HG03342 (cell line): ENCODE data around the gene TTC1.
"Not testable (repeated sequence)": the region's sequence is repeated elsewhere in the genome, so short reads cannot be mapped to it uniquely, and the experiment has no call there.

Experiments used
- ATAC-seq: cut with Tn5 transposase; IDR thresholded peaks from one replicate; pipeline ENCODE4 v1.9.1; 2021; ENCODE audit warnings: mild to moderate bottlenecking, moderate library complexity; ENCODE audit not compliant: unreplicated experiment

Gene TTC1

GRCh38 chr5:160036884-160037283, 27.9 kb downstream of the TTC1 start:
- ATAC-seq = no peak

DNA sequence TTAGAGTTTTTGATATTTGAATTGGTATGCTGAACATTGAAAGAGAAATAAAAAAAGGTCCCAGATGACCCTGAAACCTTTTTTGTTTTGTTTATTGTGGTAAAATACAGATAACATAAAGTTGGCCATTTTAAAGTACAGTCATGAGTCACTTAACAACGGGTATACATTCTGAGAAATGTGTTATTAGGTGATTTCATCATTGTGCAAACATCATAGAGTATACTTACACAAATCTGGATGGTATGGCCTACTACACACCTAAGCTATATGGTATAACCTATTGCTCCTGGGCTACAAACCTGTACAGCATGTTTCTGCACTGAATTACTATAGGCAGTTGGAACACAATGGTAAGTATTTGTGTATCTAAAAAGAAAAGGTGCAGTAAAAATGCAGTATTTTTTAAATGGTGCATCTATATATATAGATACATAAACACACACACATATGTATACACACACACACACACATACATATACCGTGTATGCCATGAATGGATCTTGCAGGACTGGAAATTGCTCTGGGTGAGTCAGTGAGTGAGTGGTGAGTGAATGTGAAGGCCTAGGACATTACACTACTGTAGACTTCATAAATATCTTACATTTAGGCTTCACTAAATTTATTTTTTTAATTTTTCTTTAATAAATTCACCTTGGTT, 31.0 kb downstream of the TTC1 start:
- ATAC-seq = no peak

DNA sequence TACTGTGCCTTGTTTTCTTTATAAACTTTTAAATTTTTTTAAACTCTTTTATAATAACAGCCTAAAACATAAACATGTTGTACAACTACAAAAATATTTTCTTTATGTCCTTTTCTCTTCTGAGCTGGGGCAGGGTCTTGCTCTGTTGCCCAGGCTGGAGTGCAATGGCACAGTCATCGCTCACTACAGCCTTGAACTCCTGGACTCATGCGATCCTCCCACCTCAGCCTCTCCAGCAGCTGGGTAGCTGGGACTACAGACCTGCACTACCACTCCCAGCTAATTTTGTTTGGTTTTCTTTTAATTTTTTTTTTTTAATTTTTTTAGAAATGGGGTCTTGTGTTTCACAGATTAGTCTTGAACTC, 31.5 kb downstream of the TTC1 start:
- ATAC-seq = no peak

GRCh38 chr5:160042671-160043070, 33.7 kb downstream of the TTC1 start:
- ATAC-seq = no peak

GRCh38 chr5:160044391-160044804, 35.5 kb downstream of the TTC1 start:
- ATAC-seq = no peak

DNA sequence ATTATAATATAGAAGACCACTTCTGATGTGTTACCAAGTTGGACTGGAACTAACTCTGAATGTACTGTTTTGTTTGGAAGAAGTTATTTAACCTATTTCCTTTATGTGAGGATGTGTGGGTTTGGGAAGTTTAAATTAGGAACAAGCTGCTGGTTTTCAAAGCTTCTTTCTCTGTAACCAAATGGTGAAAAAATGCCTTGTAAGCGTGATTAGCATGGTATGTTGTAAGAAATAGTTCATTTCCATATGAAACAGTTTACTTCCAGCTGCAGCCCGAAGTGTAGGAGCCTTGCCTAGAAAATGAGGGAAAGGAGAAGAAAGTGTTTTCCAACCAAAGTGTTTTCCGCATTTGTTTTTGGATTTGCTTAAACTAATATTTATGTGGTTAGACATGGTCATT, 36.0 kb downstream of the TTC1 start:
- no peak for ATAC-seq

DNA sequence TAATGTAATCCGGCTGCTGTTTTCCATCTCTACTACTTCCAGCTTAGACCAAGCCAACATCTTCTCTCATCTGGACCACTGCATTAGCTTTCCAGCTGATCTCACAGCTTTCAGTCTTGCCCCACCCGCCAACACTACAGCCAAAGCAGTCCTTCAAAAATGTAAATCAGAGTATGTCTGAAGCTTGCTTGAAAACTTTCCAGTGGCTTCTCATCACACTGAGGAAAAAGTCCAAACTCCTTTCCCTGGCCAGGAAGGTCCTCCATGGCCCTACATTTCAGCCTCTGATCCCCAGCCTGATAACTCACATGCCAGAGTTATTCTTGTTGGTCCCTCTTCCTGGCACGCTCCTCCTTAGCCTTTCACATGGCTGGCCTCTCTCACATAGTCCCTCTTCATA, 38.5 kb downstream of the TTC1 start:
- no peak for ATAC-seq

- ATAC-seq = no peak
Observed at GRCh38 chr5:160048131-160048530, 39.2 kb downstream of the TTC1 start.

DNA sequence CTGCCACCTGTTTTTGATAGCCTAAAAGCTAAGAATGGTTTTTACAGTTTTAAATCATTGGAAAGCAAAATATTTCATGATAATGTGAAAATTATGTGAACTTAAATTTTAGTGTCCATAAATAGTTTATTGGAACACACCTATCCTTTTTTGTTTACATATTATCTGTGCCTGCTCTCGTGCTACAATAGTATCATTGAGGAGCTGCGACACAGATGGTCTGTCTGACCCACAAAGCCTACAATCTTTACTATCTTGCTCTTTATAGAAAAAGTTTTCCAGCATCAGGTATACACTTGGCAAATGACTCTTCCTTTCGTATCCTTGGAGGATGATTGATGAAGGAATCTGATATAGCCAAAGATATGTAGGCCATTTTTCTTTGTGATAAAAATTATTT, 40.2 kb downstream of the TTC1 start:
- no peak for ATAC-seq

GRCh38 chr5:160054047-160054446, 45.1 kb downstream of the TTC1 start:
- no peak for ATAC-seq

DNA sequence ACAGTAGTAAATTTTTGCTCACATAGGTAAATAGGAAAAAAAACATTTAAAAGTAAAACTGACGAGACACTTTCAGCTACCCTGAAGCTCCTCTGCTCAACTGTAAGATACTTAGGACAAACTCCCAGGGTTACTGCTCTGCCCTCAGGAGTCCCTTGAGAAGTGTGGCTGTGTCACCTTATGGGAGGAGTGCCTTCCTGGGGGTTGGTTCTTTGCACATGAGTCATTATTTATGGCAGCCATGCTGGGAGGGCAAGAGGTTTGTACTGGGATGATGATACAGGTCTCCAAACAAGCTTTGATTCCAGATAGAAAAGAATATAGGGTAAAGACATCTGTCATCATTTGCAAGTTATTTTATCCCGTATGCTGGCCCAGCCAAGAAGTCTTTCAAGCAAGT, 45.9 kb downstream of the TTC1 start:
- ATAC-seq = no peak

GRCh38 chr5:160057256-160057655, 48.3 kb downstream of the TTC1 start:
- ATAC-seq = no peak

- no peak for ATAC-seq
Observed at GRCh38 chr5:160060001-160060400, 51.1 kb downstream of the TTC1 start.

- ATAC-seq = no peak
Observed at GRCh38 chr5:160061770-160062169, 52.8 kb downstream of the TTC1 start.

- no peak for ATAC-seq
Observed at GRCh38 chr5:160064417-160064810, 55.5 kb downstream of the TTC1 start.

DNA sequence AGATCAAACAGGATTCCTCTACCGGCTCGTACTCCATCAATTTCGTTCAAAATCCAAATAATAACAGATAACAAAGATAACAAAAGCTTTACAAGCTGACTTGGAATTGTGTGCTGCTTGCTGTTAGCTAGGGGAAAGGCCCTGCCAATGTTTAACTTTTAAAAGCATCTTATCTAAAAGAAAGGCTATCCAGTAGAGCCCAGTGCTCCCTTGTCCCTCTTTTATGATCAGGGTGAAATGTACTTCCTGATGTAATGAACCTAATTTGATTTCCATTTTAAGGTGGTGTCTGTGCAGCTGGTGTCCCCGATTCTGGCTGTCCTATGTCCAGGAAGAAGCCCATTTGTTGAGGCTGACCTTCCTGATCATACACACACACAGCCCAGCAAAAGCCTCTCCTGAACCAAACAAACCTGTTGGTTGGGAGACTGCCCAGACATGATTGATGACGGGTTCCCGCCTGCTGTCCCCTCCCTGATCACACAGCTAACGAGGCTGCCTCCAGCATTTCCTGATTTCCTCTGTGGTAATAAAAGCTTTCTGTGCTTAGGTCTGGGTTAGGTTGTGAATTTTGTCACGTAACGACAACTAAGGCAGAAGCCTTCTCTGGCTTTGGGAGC, 56.2 kb downstream of the TTC1 start:
- ATAC-seq = no peak

- ATAC-seq = not testable (repeated sequence)
Observed at GRCh38 chr5:160069120-160069519, 60.2 kb downstream of the TTC1 start.

DNA sequence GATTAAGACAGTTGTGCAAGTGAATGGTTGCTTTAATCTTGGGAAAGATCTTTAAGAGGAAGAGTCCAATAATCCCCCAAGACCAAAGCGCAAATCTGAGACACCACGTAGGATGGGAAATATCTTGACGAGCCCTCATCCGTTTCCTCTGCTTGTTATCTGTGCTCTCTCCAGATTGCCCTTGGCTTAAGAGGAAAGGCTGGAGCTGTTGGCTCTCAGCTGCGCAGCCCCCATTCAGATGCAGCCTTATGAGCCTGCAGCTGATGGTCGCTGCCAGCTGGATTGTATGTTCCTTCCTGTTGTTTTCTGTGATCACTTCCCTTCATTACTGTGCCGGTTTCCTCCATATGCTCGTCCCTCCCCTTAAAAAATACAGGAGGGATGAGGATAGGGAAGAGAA, 62.6 kb downstream of the TTC1 start:
- ATAC-seq = no peak

DNA sequence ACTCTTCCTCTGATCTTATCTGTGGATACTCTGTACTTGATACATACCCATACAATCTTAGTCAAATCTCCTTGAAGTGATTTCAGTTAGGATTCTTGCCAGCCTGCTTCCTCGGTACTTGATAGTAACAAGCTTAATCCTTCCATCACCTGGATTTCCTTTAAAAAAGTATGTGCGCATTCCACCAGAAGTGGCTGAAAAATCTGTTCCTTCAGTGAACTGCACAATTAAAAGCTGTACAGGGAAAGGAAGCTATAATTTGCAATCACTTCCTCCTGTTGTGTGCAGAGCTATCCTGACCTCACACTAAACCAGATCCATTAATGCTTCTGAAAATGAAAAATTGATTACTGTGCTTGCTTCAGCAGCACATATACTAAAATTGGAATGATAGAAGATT, 63.0 kb downstream of the TTC1 start:
- ATAC-seq = no peak

DNA sequence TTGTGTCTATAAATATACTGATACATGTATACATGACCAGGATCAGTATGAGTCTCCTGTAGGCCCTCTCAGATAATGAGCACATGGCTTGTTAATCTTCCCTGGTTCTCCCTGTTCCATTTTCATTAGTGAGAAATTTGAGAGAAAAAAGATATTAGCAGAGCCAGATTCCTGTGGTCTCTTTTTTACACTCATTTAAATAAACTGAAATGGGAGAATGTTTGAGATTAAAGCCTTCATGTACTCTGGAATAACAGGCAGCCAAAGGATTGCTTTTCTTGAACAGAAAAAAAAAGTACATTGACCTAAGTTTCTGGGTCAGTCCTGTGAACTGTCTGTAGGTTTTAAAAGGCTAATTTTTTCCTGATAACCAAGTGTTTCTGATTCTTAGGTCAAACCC, 66.1 kb downstream of the TTC1 start:
- ATAC-seq = no peak

GRCh38 chr5:160076997-160077396, 68.1 kb downstream of the TTC1 start:
- ATAC-seq = no peak

GRCh38 chr5:160079753-160080152, 70.8 kb downstream of the TTC1 start:
- ATAC-seq = no peak

GRCh38 chr5:160081495-160081894, 72.6 kb downstream of the TTC1 start:
- ATAC-seq = no peak
